GM18520 (cell line): ENCODE results near the gene CRIP3.

Experiments
- ATAC-seq: cut with Tn5 transposase; IDR thresholded peaks from one replicate; pipeline ENCODE4 v1.9.1; 2021; ENCODE audit not compliant: unreplicated experiment

Gene CRIP3

DNA sequence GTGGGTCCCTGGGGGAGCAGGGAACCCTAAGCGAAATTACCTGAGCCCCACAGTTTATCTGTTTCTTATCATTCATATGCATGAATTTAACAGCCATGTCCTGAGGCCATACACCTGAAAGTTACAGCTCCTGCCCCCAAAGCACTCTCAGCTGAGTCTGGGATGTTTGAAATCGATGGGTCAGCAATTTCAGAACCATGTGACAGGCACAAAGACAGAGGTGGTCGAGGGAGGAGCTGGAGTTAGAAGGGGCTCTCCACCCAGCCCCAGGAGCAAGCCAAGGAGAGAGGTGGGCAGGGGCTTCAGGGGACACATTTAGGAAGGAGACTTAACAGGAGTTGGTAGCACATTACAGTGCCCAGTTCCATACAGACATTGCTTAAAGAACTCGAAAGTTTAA is 50.4 kb downstream of the CRIP3 start:
- no peak for ATAC-seq

- ATAC-seq: no peak
Measured at GRCh38 chr6:43257367-43258145, 51.1 kb downstream of the CRIP3 start.

GRCh38 chr6:43256670-43257366 is 51.8 kb downstream of the CRIP3 start:
- ATAC-seq: no peak
